Colonic mucosa (tissue), 4 donors: ENCODE data around the gene FHOD3. TPM values are rescaled to one million over a fixed set of nuclear protein-coding genes. Genes with fewer than 3 reads are reported as not detected.

Source experiments
- DNase-seq: peaks from one replicate; pipeline ENCODE4 v3.0.0-alpha.2; 2020
- H3K27ac ChIP-seq: fragments of 200-600 bp; one replicate; pipeline ENCODE4 v1.8.0; 2021
- H3K27me3 ChIP-seq: fragments of 200-600 bp; one replicate; pipeline ENCODE4 v1.8.0; 2021
- H3K36me3 ChIP-seq: fragments of 200-600 bp; one replicate; pipeline ENCODE4 v1.8.0; 2021
- H3K4me1 ChIP-seq: fragments of 200-600 bp; one replicate; pipeline ENCODE4 v1.8.0; 2021; ENCODE audit warnings: mild to moderate bottlenecking
- H3K4me3 ChIP-seq: fragments of 200-600 bp; one replicate; pipeline ENCODE4 v1.8.0; 2021
- H3K9ac ChIP-seq, 2 donors: one replicate each; pipeline ENCODE4 v1.7.0; 2013; ENCODE audit warnings: control low read depth in 2 of 2, low read depth in 2 of 2, low read length in 2 of 2
- H3K9me3 ChIP-seq: fragments of 200-600 bp; one replicate; pipeline ENCODE4 v1.8.0; 2021
- CTCF ChIP-seq: fragments of 200-600 bp; IDR thresholded peaks from one replicate; pipeline ENCODE4 v1.8.0; 2022; ENCODE audit warnings: antibody characterized with exemption, mild to moderate bottlenecking
- intact Hi-C: fragments of 100-400 bp; cut with DNase I; formaldehyde crosslinking; loops from one replicate; pipeline ENCODE4 v1.14.1; 2022
- total RNA-seq, 2 donors: library from RNA; stranded (reverse); fragmentation: NEBNext Ultra II Directional in 1 of 2; extraction: Animal tissue kit (Norgen Biotek cat#: 25700) in 1 of 2; gene quantifications; one replicate each; pipeline ENCODE4 v1.2.1, GENCODE V29; 2021
- donor health status: healthy.
- donor health status: DM: no; HTN: no; CAD: no.
- donor health status: DM: no; HTN: no; CAD: no.

FHOD3 gene
- total RNA-seq, 2 donors from 2014 or later = 2.5 to 4.1 TPM

DNA sequence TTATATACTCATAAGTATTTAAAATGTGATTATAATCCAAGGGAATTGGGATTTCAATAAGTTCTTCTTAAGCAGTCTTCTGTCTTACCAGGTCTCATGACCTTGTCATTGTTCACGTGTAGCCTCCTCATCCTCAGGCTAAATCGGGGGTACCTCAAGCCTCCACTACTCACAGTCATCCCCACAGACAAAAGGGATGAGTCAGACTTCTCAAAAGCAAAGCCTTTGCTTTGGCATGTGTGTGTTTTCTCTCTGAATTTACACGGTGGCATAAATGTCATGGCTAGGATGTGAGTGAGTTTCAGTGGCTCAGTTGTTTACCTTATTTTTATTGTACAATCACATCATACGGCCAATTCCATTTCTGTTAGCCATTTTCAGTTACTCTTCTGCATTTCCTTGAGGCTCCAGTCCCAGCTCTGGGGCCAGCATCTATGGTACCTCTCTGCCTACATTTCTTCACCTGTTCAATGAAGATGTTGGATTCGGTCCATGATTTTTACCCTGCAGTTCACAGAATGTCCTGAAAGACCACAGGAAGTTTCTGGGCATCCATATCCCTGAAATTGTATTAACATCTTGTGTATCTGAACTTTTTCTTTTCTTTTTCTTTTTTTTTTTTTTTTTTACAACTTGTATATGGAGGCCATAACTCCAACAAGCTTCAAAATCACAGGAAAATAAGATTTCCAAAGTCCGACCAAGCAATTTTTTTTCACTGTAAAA lies 195.3 kb downstream of the FHOD3 start:
- H3K27ac ChIP-seq = no peak overlapping the region
- no peaks in the 10 kb centered on the region for H3K4me1 ChIP-seq
- intact Hi-C loops = no loop called here
- H3K9ac ChIP-seq = no peak overlapping the region
- TF ChIP-seq CTCF = no peak
- no peak overlapping the region for H3K4me3 ChIP-seq
- H3K36me3 ChIP-seq = no peaks in the 10 kb centered on the region
- DNase-seq = no peak
- no peaks in the 10 kb centered on the region for H3K27me3 ChIP-seq
- no peaks in the 10 kb centered on the region for H3K9me3 ChIP-seq

DNA sequence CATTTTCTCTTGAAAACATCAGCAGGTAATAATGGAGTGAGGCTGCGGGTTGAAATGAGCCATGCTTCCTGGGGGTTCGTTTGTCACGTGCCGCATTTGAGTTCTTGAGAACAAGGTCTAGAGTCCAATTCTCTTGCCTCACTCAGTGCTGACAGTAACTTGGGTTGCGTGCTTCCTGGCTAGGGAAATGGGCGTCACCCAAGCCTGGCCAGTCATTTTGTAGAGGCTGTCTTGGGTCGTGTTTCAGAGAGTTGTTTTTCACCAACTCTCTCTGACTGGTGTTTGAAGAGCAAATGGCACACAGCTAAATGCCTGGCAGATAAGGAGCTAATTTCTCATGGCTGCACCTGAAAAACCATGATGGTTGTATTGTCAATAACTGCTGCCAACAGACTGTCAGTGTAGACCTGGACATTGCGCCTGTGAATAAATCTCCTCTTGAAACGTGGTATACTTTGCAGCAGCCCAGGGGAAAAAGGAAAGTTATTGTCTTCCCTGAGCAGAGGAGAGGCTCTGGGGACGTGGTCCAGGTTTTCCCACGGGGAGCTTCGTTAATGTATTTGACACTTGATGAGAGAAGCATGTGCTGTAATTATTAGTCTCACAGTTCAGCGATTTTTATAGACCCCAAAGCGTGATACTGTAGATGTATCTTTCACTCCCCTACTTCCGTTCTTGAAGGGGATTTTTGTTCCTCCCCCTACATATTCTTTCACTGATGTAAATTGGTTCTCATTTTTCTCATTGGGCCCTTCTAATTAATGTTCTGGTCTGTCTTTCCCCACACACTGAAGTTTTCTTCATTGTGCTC lies 196.0 kb downstream of the FHOD3 start:
- intact Hi-C loops = no loop called here
- H3K27me3 ChIP-seq = no peaks in the 10 kb centered on the region
- no peaks in the 10 kb centered on the region for H3K9me3 ChIP-seq
- H3K4me3 ChIP-seq = no peak overlapping the region
- no peak overlapping the region for H3K27ac ChIP-seq
- no peak overlapping the region for H3K9ac ChIP-seq
- peak; percentile 38 for DNase-seq
- H3K36me3 ChIP-seq = no peaks in the 10 kb centered on the region
- TF ChIP-seq CTCF = no peak
- H3K4me1 ChIP-seq = no peaks in the 10 kb centered on the region

DNA sequence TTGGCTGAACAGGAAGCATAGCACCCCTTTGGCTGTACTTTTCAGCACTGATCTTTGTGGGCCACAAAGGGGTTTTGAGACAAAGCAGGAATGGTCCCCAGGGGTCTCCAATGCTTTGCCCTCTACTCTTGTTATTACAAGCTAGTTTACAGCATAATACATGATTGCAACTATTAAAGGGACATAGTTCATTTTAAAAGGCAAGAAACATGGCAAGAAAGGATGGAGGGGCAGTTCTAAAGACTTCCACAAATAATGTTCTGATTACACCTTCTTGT lies 196.6 kb downstream of the FHOD3 start:
- no peak for TF ChIP-seq CTCF
- Histone ChIP-seq H3K4me1 (no peaks in the 10 kb centered on the region), H3K27ac (no peak overlapping the region), H3K36me3 (no peaks in the 10 kb centered on the region), H3K27me3 (no peaks in the 10 kb centered on the region), H3K4me3 (no peak overlapping the region), H3K9ac (no peak overlapping the region), H3K9me3 (no peaks in the 10 kb centered on the region)
- no peak for DNase-seq
- intact Hi-C loops = no loop called here

DNA sequence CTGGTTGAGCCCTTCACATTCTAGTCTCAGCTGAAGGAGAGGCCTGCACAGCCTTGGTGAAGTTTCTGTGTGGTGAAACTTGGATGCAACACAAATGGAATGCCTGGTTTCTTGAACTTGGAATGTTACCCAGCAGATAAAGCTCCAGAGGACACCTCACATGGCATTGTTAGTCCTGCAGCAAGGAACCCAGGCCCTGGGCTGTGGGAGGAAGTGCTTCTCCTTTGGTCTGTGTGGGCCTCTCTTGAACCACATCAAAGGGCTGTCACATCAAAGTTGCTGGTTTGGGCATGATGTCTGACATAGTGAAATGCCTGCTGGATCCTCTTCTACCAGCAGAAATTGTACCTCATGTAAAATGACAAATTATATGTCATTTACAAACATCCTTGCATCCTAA lies 198.5 kb downstream of the FHOD3 start:
- Histone ChIP-seq H3K9ac (no peak overlapping the region), H3K36me3 (no peaks in the 10 kb centered on the region), H3K4me3 (no peak overlapping the region), H3K27me3 (no peaks in the 10 kb centered on the region), H3K4me1 (no peaks in the 10 kb centered on the region), H3K27ac (no peak overlapping the region), H3K9me3 (no peaks in the 10 kb centered on the region)
- no peak for DNase-seq
- intact Hi-C loops = no loop called here
- no peak for TF ChIP-seq CTCF

GRCh38 chr18:36499938-36500337 lies 202.4 kb downstream of the FHOD3 start:
- TF ChIP-seq CTCF = no peak
- Histone ChIP-seq H3K36me3 (no peaks in the 10 kb centered on the region), H3K4me1 (no peaks in the 10 kb centered on the region), H3K27ac (no peak overlapping the region), H3K4me3 (no peak overlapping the region), H3K27me3 (no peaks in the 10 kb centered on the region), H3K9me3 (no peaks in the 10 kb centered on the region), H3K9ac (no peak overlapping the region)
- DNase-seq = no peak
- intact Hi-C loops = no loop called here
